T-helper 22 cell (primary cell): ENCODE measurements around the gene BTBD6.
A peak's percentile ranks its signal among the peaks of the same experiment; 100 is the strongest.

Source experiments
- DNase-seq: peaks from one replicate; pipeline ENCODE4 v3.0.0-alpha.2; 2020; ENCODE audit warnings: low read depth

Gene BTBD6

DNA sequence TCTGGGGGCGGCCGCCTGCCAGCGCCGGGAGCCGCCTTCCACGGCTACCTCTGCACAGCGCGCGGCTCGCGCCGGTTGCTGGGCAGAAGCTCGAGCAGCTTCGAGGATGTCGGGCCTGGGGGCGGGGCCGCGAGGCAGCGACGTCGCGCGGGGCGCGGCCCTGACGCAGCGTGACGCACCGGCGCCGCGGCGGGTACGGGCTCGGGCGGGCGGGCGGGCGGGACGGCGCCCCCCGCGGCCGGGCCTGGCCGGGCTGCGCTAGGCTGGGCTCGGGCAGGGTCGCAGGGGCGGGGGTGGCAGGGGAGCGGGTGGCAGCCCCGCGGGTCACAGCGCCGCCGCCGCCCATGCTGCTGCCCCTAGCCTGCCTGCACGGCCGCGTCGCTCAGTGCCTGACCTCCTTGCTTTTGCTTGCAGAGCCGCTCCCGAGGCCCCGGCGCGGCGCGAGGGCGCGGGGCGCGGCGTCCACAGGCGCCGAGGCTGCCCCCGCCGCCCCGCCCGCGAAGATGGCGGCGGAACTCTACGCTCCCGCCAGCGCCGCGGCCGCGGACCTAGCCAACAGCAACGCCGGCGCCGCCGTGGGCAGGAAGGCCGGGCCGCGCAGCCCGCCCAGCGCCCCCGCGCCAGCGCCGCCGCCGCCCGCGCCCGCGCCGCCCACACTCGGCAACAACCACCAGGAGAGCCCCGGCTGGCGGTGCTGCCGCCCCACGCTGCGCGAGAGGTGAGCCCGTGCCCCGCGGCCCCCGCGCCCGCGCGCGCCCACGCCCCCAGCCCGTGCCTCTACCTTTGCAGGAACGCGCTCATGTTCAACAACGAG, at the start of gene BTBD6:
BTBD6 (plus strand) TSS at position 166 of the 814 bp plus-strand sequence; CDS start at position 345, 179 bp downstream.
- peak; percentile 80 for DNase-seq

DNA sequence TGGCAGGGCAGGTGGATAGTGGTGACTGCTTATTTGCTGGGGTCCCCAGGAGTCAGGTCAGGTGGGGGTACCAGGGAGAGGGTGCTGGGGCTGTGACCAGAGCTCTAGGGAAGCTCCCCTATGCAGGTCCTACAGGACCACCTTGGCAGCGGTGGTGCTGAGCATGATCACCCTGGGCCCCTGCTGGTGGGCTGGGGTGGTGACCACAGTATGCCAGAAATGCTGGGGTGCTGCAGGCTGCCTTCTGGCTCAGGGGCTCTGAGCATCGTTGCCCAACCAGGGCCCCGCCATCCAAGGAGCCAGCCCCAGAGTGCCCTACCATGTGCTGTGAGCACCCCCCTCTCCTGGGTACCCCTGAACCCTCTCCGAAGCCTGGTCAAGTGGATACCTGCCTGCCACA, 49.7 kb upstream of the BTBD6 start:
- no peak for DNase-seq

GRCh38 chr14:105199093-105199492, 49.2 kb upstream of the BTBD6 start:
- no peak for DNase-seq

- no peak for DNase-seq
These were observed 48.3 kb upstream of the BTBD6 start for GRCh38 chr14:105200074-105200473.

GRCh38 chr14:105200641-105201040, 47.7 kb upstream of the BTBD6 start:
- DNase-seq: no peak

GRCh38 chr14:105201156-105201924, 47.0 kb upstream of the BTBD6 start:
- DNase-seq: no peak

DNA sequence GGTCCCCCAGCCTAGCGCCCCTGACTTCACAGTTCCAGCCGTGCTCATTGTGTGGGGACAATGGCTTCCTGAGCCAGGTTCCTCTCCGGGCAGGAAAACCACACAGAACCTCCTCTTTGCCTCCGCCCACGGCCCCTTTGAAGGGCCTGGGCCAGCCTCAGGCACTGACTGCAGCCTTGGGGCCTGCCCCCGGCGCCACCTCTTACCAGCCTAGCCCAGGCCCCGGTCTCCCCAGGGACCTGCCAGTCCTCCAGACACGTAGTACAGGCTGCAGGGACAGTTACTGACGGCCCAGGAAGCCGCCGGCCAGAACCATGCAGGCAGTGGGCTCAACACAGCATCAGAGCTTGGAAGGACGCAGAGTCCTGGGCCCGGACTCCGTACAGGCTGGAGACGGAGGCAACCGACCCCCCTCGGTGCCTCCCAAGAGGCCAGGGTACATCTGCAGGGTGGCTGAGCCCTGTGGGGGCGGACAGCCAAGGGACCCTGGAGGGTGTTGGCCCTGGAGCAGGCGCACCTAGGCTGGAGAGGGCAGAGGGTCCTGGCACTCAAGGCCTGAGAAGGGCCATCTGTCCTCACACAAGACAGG, 46.3 kb upstream of the BTBD6 start:
- no peak for DNase-seq

DNA sequence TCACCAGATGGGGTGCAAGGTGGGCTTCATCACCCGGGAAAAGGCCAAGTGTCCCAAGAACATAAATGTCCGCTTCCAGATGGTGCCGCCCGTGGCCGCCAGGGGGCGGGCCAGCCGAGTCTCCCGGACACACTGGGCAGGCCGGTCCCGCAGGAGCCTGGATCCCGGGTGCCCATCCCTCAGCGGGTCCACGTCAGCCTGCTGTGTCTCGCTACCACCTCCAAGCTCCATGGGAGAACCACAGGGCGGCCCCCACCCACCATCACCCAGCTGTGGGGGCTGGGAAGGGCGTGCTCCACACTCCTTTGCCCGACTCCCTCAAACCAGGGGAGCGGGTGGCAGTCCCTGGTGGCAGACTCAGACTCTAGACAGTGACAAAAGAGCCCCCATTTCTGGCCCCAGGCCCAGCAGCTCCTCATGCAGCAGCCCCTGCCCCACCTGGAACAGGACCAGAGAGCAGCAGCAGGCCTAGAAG, 45.2 kb upstream of the BTBD6 start:
- no peak for DNase-seq

DNA sequence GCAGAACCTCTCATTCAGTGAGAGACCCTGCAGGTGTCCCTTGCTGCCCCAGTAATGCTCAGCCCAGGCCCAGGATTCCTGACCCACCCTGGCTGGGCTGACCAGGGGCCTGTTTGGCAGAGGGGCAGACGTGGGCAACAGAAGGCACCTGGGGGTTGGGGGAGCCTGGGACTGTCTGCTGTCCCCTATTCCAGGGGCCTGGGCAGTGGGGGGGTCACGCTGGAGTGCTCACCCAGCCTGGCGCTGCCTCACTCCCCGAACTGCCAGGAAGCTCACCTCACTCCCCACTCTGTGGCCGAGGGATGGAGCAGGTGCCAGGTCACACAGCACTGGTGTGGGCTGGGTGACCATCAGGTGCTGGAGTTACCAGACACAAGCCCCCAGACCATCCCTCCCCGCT, 44.6 kb upstream of the BTBD6 start:
- DNase-seq: no peak

DNA sequence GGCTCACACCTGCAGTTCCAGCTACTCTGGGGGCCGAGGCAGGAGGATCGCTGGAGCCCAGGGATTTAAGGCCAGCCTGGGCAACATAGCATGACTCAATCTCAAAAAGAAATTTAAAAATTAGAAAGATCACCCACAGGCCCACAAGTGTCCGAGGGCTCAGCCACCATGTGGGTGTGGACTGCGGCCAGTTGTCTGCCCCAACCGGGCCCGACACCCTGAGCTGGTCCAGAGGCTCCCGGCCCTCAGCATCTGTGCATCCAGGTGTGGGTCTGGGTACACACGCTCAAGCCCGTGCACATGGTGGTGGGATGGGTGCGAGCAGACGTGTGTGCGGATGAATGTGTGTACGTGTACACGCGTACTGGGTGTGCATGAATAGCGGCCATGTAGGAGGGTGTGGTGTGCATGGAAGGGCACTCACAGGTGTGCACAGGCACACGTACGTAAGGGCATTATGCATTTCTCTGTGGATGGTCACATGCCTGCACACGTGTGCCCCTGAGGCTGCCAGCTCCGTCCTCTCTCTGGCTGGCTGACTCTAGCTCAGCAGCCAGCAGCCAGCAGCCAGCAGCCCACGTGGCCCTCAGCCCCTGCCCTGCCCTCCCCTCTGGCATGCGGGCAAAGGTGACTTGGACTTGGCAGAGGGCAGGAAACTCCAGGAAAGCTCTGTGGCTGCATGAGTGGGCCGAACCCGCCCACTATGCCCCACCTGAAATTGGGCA, 44.0 kb upstream of the BTBD6 start:
- no peak for DNase-seq

DNA sequence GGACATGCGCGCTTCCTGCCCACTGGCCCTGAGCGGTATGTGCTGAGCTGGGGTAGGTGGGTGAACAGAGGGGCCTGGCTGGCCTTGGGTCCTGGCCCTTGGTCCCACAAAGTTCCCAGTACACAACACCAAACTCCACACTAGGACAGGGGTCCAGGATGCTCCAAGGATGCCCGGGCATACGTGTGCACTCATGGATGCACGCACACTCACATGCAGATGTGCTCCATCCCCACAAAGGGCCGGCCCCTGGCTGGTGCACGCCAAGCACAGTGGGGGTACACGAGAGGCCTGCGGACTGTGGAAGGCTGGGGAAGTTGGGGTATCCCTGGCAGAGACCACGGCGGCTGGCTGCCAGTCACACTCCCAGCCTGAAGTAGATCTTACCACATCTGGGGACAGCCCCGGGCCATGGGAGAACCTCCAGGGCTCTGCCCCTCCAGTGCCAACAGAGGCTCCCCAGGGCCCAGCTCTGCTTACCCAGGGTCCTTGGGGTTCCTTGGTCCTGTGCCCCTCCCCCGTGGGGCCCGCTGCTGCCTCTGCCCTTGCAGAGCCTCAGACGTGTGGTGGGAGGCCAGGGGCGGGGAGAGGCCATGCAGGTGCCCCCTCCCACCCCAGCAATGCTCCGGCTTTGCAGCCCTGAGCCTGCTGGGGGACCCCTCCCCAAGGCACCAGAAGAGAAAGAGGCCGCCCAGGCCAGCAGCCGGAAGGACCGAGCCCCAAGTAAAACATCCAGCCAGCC, 43.2 kb upstream of the BTBD6 start:
- no peak for DNase-seq

GRCh38 chr14:105205673-105206208, 42.6 kb upstream of the BTBD6 start:
- DNase-seq: no peak

GRCh38 chr14:105206873-105207272, 41.5 kb upstream of the BTBD6 start:
- no peak for DNase-seq

DNA sequence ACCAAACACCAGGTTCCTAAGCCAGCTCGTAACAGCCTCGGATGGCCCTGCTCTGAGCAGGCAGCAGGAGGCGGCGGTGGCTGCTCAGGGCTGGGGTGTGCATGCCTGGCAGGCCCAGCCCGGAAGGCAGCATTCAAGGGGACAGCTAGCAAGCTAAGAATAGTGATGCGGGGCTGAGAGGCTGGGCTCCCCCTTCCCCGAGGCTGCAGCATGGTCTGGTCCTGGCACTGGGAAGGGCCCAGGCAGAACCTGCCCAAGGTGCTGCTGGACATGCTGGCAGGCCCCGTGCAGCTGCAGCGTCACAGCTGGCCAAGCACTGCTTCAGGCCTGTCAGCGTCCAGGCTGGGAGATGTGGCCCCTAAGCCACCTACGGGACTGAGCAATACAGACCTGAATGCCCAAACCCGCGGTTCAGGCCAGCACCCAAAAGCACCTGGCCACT, 40.9 kb upstream of the BTBD6 start:
- no peak for DNase-seq

DNA sequence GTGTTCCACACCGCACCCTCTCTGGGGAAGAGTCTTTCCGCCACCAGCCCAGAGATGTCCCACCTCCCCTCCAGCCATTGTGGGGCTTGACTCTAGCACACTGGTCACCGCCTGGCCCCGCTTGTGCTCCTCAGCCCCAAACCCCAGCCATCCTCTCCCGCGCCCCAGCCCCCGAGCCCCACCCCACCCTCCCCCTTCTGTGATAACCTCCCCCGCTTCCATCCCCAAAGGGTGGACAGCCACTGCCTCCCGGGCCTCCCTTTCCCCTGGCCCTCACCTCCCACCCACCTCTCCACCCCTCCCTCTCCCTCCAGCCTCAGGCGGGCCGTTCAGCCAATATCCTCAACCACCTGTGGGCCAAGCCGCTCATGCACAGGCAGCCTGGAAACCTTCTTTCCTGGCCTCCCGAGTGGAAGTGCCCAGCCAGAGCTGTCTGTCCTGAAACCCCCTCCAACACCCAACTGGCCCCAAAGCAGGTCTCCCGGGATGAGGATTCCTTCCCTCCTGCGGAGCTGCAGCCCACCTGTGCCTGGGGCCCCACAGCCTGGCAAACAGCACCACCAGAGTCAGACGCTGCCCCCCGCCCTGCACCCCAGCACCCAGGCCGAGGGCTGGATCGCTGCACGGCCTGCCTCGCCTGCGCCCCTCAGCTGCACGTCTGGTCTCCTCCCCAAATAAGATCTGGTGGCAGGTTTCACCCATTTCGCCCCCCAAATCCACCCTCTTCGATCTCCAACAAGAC, 40.2 kb upstream of the BTBD6 start:
- no peak for DNase-seq

GRCh38 chr14:105208738-105209075, 39.6 kb upstream of the BTBD6 start:
- DNase-seq: no peak

DNA sequence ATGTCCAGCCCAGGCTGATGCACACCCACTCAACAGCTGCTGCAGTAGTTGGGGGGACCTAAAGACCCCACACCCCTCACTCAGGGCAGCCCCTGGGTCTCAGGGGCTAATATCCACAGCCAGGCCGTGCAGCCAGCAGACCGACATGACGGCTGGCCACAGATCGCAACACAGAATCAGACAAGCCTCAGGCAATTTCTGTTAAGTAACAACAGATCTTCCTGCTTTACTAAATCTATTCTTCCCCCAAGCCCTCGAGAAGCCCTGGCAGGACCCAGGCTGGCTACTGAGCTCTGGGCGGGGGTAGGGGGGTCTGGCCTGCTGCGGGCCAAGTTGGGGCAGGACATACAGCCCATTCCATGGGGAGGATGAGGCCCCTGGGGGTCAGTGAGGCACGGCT, 39.2 kb upstream of the BTBD6 start:
- no peak for DNase-seq

GRCh38 chr14:105209646-105210045, 38.7 kb upstream of the BTBD6 start:
- DNase-seq: no peak

- DNase-seq: no peak
These were observed 37.9 kb upstream of the BTBD6 start for GRCh38 chr14:105210266-105211025.
